Esophagus muscularis mucosa (tissue), 4 donors: ENCODE results near the gene SPRR2B. TPM values are rescaled to one million over a fixed set of nuclear protein-coding genes. Genes with fewer than 3 reads are reported as not detected.
"Not testable (repeated sequence)": the region's sequence is repeated elsewhere in the genome, so short reads cannot be mapped to it uniquely, and the experiment has no call there.

ENCODE experiments used
- DNase-seq: peaks from one replicate; pipeline ENCODE4 v3.0.0-alpha.2; 2017; ENCODE audit errors: extremely low spot score
- H3K27ac ChIP-seq, 4 donors: fragments of 200-600 bp; sonication (generic); replicated peaks in 1 of 4; 1 replicate in 3 of 4; 2 replicates in 1 of 4; pipeline ENCODE4 v1.5.1; 2016 to 2019; ENCODE audit warnings: mild to moderate bottlenecking in 1 of 4
- H3K27me3 ChIP-seq, 4 donors: fragments of 200-600 bp; sonication (generic); one replicate each; pipeline versions ENCODE4 v1.5.1 to v1.6.0; 2016 to 2019
- H3K36me3 ChIP-seq, 4 donors: fragments of 200-600 bp; sonication (generic); one replicate each; pipeline ENCODE4 v1.5.1; 2016 to 2019
- H3K4me1 ChIP-seq, 4 donors: fragments of 200-600 bp; sonication (generic); one replicate each; pipeline ENCODE4 v1.5.1; 2016 to 2019
- H3K4me3 ChIP-seq, 4 donors: fragments of 200-600 bp; sonication (generic); 1 replicate in 2 of 4; 2 replicates in 2 of 4; pipeline ENCODE4 v1.5.1; 2016 to 2019; ENCODE audit warnings: mild to moderate bottlenecking in 4 of 4, moderate library complexity in 1 of 4
- H3K9me3 ChIP-seq, 4 donors: fragments of 200-600 bp; sonication (generic); 1 replicate in 3 of 4; 2 replicates in 1 of 4; pipeline ENCODE4 v1.5.1; 2016 to 2019
- EP300 ChIP-seq: sonication (generic); formaldehyde crosslinking; IDR thresholded peaks from one replicate; pipeline ENCODE4 v1.6.1; 2017; ENCODE audit warnings: antibody characterized with exemption
- POLR2A ChIP-seq: fragments of 450-650 bp; IDR thresholded peaks from one replicate; pipeline ENCODE4 v1.6.1; 2017; ENCODE audit warnings: antibody characterized with exemption, moderate library complexity, mild to moderate bottlenecking, low read depth
- POLR2AphosphoS5 ChIP-seq, 2 donors: sonication (generic); formaldehyde crosslinking; IDR thresholded peaks; one replicate each; pipeline ENCODE4 v1.6.1; 2017; ENCODE audit warnings: antibody characterized with exemption in 2 of 2
- WGBS: methylation state at CpG from one replicate; pipeline ENCODE4 v1.1.5; 2018; 5-methylcytosine and 5-hydroxymethylcytosine counted together
- intact Hi-C: fragments of 100-400 bp; cut with DNase I; formaldehyde crosslinking; loops from one replicate; pipeline ENCODE4 v1.15.1; 2023
- small RNA-seq, 3 donors: library from RNA; depleted of rRNA; stranded (forward); fragments of <200 nt; gene quantifications; one replicate each; pipeline ENCODE3, GENCODE V24; 2016
- total RNA-seq, 4 donors: library from RNA; depleted of rRNA; stranded (reverse); fragments of >200 nt; gene quantifications; one replicate each; pipeline versions ENCODE4 v1.1.0 to v1.2.1, GENCODE V29; 2016
- TF ChIP-seq, protein P1 (sequence below), 3 experiments: fragments of 200-600 bp in 2 of 3; fragments of 450-650 bp in 1 of 3; sonication (generic) in 2 of 3; IDR thresholded peaks; one replicate each; pipeline ENCODE4 v1.5.1; 2017 to 2019; ENCODE audit warnings: antibody characterized with exemption in 3 of 3, mild to moderate bottlenecking in 2 of 3, moderate library complexity in 1 of 3

Gene SPRR2B
- total RNA-seq, 4 donors from 2014 or later = not detected

GRCh38 chr1:153024413-153024812, 47.0 kb downstream of the SPRR2B start:
- no peak overlapping the region for H3K27ac ChIP-seq
- H3K4me3 ChIP-seq = no peak overlapping the region
- intact Hi-C loops = no loop called here
- DNase-seq = peak; percentile 45
- H3K4me1 ChIP-seq = no peaks in the 10 kb centered on the region
- H3K36me3 ChIP-seq = no peaks in the 10 kb centered on the region
- H3K27me3 ChIP-seq = no peaks in the 10 kb centered on the region
- no peaks in the 10 kb centered on the region for H3K9me3 ChIP-seq
- 80% methylated on average over 1 of the region's 1 CpG for WGBS
- TF ChIP-seq EP300 = no peak
- TF ChIP-seq POLR2A = no peak
- no peak for TF ChIP-seq POLR2AphosphoS5 (IDR thresholded peaks at IDR 0.05)
- TF ChIP-seq, protein P1, sequence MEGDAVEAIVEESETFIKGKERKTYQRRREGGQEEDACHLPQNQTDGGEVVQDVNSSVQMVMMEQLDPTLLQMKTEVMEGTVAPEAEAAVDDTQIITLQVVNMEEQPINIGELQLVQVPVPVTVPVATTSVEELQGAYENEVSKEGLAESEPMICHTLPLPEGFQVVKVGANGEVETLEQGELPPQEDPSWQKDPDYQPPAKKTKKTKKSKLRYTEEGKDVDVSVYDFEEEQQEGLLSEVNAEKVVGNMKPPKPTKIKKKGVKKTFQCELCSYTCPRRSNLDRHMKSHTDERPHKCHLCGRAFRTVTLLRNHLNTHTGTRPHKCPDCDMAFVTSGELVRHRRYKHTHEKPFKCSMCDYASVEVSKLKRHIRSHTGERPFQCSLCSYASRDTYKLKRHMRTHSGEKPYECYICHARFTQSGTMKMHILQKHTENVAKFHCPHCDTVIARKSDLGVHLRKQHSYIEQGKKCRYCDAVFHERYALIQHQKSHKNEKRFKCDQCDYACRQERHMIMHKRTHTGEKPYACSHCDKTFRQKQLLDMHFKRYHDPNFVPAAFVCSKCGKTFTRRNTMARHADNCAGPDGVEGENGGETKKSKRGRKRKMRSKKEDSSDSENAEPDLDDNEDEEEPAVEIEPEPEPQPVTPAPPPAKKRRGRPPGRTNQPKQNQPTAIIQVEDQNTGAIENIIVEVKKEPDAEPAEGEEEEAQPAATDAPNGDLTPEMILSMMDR (IDR thresholded peaks at IDR 0.05) = no peak

GRCh38 chr1:153023109-153023508, 48.3 kb downstream of the SPRR2B start:
- 80% methylated on average over 7 of the region's 7 CpGs for whole genome bisulfite sequencing
- intact Hi-C loops = no loop called here
- peaks cover 0 to 2% (median 0%) of the 10 kb centered on the region in 4 donors for H3K9me3 ChIP-seq
- H3K27ac ChIP-seq = no peak overlapping the region
- no peak for TF ChIP-seq EP300
- TF ChIP-seq POLR2A = no peak
- no peak for TF ChIP-seq POLR2AphosphoS5 (IDR thresholded peaks at IDR 0.05)
- TF ChIP-seq, protein P1 (IDR thresholded peaks at IDR 0.05) = no peak
- no peak overlapping the region for H3K4me3 ChIP-seq
- H3K36me3 ChIP-seq = no peaks in the 10 kb centered on the region
- DNase-seq = peak; percentile 55
- peaks cover 0 to 9% (median 0%) of the 10 kb centered on the region in 4 donors for H3K27me3 ChIP-seq
- no peaks in the 10 kb centered on the region for H3K4me1 ChIP-seq

DNA sequence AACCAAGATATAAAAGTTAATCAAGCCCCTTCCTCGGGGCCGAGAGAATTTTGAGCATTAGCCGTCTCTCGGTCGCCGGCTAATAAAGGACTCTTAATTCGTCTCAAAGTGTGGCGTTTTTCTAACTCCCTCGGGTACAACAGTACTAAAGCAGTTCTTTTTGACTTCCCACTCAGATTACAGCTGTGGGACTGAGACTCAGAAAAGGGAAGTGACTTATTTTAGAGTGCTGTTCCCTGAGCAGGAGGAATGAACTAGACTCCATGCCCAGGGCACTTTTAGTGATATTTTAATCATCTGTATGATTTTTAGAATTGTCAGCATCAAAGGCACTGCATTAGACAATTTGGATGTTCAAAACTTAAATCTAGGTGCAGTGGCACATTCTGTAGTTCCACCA, 49.1 kb downstream of the SPRR2B start:
- intact Hi-C loops, H3K4me3 ChIP-seq, DNase-seq, H3K9me3 ChIP-seq, H3K4me1 ChIP-seq, H3K27ac ChIP-seq, H3K36me3 ChIP-seq: not testable (repeated sequence)
- peaks cover 0 to 12% (median 0%) of the 10 kb centered on the region in 4 donors for H3K27me3 ChIP-seq
- WGBS = 60% methylated on average over 9 of the region's 9 CpGs

DNA sequence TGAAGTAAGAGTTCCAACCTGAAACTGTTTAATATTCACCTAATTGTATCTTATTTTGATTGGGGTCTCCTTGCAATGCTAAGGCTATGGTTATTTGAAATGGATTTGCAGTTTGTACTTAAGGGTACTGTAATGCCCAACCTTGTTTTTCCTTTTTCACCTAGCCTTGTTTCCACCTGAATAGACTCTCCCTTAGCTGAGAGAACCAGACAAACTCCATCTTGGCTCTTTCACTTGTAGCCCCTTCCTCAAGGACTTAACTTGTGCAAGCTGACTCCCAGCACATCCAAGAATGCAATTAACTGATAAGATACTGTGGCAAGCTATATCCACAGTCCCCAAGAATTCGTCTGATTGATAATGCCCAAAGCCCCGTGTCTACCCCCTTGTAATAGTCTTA, 49.6 kb downstream of the SPRR2B start:
- DNase-seq, intact Hi-C loops, H3K36me3 ChIP-seq, H3K9me3 ChIP-seq, H3K4me1 ChIP-seq, H3K27ac ChIP-seq, H3K4me3 ChIP-seq: not testable (repeated sequence)
- 13% methylated on average over 2 of the region's 2 CpGs for WGBS
- H3K27me3 ChIP-seq = peaks cover 0 to 12% (median 0%) of the 10 kb centered on the region in 4 donors

Small RNA genes within 50 kb of the gene (small RNA-seq; reads per million reads assigned to genes)
- 0 reads per million in 3 donors for gene AL356867.1

Other genes with a start within 250 kb of the SPRR2B start
- gene LCE1A, start 244.1 kb downstream of the SPRR2B start, total RNA-seq = not detected
- not detected for gene LCE6A, start 228.8 kb downstream of the SPRR2B start, total RNA-seq
- gene LCE7A, start 211.6 kb downstream of the SPRR2B start, total RNA-seq = not detected
- gene SMCP, start 193.3 kb downstream of the SPRR2B start, total RNA-seq = not detected
- not detected for gene IVL, start 163.1 kb downstream of the SPRR2B start, total RNA-seq
- gene SPRR5, start 124.4 kb downstream of the SPRR2B start, total RNA-seq = not detected
- gene SPRR4, start 101.0 kb downstream of the SPRR2B start, total RNA-seq = not detected
- not detected for gene SPRR1A, start 87.5 kb downstream of the SPRR2B start, total RNA-seq
- 1 to 10 TPM in 2 of 4 donors, not detected in 2; 1.6 to 5.0 TPM for gene SPRR3, start 69.9 kb downstream of the SPRR2B start, total RNA-seq
- gene SPRR1B, start 40.4 kb downstream of the SPRR2B start, total RNA-seq = not detected
- gene SPRR2D, start 30.5 kb downstream of the SPRR2B start, total RNA-seq = 1 to 10 TPM in 1 of 4 donors, under 1 TPM in 1, not detected in 2; 0.57 to 1.7 TPM
- 1 to 10 TPM in 1 of 4 donors, not detected in 3; 2.5 TPM for gene SPRR2A, start 14.1 kb downstream of the SPRR2B start, total RNA-seq
- gene SPRR2E, start 22.9 kb upstream of the SPRR2B start, total RNA-seq = not detected
- not detected for gene SPRR2F, start 41.9 kb upstream of the SPRR2B start, total RNA-seq
- not detected for gene SPRR2G, start 79.3 kb upstream of the SPRR2B start, total RNA-seq
- gene LELP1, start 131.8 kb upstream of the SPRR2B start, total RNA-seq = not detected
- gene PRR9, start 146.0 kb upstream of the SPRR2B start, total RNA-seq = 1 to 10 TPM in 1 of 4 donors, not detected in 3; 1.2 TPM
- gene LORICRIN, start 188.1 kb upstream of the SPRR2B start, total RNA-seq = not detected
- gene PGLYRP3, start 241.3 kb upstream of the SPRR2B start, total RNA-seq = not detected